Psoas muscle (tissue), 8 donors: Measurements from ENCODE around the gene NUP98. TPM values are rescaled to one million over a fixed set of nuclear protein-coding genes. Genes with fewer than 3 reads are reported as not detected.

Source experiments
- ATAC-seq, 4 donors: fragments of 200-7000 bp; cut with Tn5 transposase; one replicate each; pipeline ENCODE4 v1.9.1; 2020; ENCODE audit warnings: moderate library complexity in 3 of 4, mild to moderate bottlenecking in 2 of 4
- DNase-seq, 2 donors: peaks; one replicate each; pipeline ENCODE4 v3.0.0-alpha.2; 2020
- H3K27ac ChIP-seq: fragments of 200-600 bp; one replicate; pipeline ENCODE4 v1.8.0; 2022
- H3K27me3 ChIP-seq, 3 donors: fragments of 200-600 bp in 1 of 3; one replicate each; pipeline versions ENCODE4 v1.6.1 to v1.8.0; 2013 to 2022; ENCODE audit warnings: low read length in 2 of 3, mild to moderate bottlenecking in 2 of 3, moderate library complexity in 1 of 3; ENCODE audit not compliant: insufficient read depth in 3 of 3
- H3K36me3 ChIP-seq, 2 donors: fragments of 200-600 bp in 1 of 2; one replicate each; pipeline versions ENCODE4 v1.6.1 to v1.8.0; 2013 to 2022; ENCODE audit warnings: low read depth in 1 of 2, mild to moderate bottlenecking in 1 of 2, moderate library complexity in 1 of 2; ENCODE audit not compliant: insufficient read depth in 1 of 2
- H3K4me1 ChIP-seq: fragments of 200-600 bp; one replicate; pipeline ENCODE4 v1.8.0; 2022
- H3K4me3 ChIP-seq: fragments of 200-600 bp; one replicate; pipeline ENCODE4 v1.8.0; 2022; ENCODE audit warnings: mild to moderate bottlenecking
- H3K9me3 ChIP-seq: fragments of 200-600 bp; one replicate; pipeline ENCODE4 v1.8.0; 2022
- CTCF ChIP-seq: fragments of 200-600 bp; IDR thresholded peaks from one replicate; pipeline ENCODE4 v1.8.0; 2022; ENCODE audit warnings: antibody characterized with exemption
- WGBS, 3 donors: extraction: QIAGEN DNeasy Blood & Tissue Kit; methylation state at CpG; one replicate each; pipeline versions ENCODE4 v1.1.6 to v1.1.7; 2013; 5-methylcytosine and 5-hydroxymethylcytosine counted together
- intact Hi-C, 2 donors: fragments of 100-400 bp; cut with DNase I; formaldehyde crosslinking; loops; one replicate each; pipeline versions ENCODE4 v1.11.0 to v1.14.2; 2022
- polyA plus RNA-seq, 3 donors: library from polyadenylated mRNA; stranded (reverse); fragments of 200-250 nt; gene quantifications; one replicate each; pipeline ENCODE4 v1.2.3, GENCODE V29; 2013
- total RNA-seq, 4 donors: library from RNA; stranded (reverse); fragmentation: NEBNext Ultra II Directional in 2 of 4; extraction: Animal tissue kit (Norgen Biotek cat#: 25700) in 2 of 4; gene quantifications; one replicate each; pipeline versions ENCODE4 v1.2.1 to v1.2.4, GENCODE V29; 2021 to 2023
- donor health status: healthy with polysubstance abuse.
- donor health status: DM: no; HTN: no; CAD: no; lungs with moderate emphysema.
- donor health status: Bipolar disorder and iron deficiency.
- donor health status: healthy.
- donor health status: DM: yes; HTN: yes; CAD: no.
- donor health status: DM: no; HTN: no; CAD: no.
- donor health status: DM: no; HTN: no; CAD: no.
- donor health status: DM: yes; HTN: yes; CAD: no.

Gene NUP98
- total and polyA plus RNA-seq, 7 donors: 25.9 to 85.1 (median 59.3) TPM

- peaks cover 3% of the 10 kb centered on the region for H3K4me1 ChIP-seq
- ATAC-seq: no peak
- H3K36me3 ChIP-seq: peaks cover 0 to 3% of the 10 kb centered on the region in 2 donors
- no peak for DNase-seq
- intact Hi-C loops: loop anchor here in 1 of 2 donors (2.0 kb wide), 1 partner anchor 42 kb away; the partner anchor contains the start of gene RHOG
- TF ChIP-seq CTCF: no peak
- H3K9me3 ChIP-seq: no peaks in the 10 kb centered on the region
- H3K4me3 ChIP-seq: no peak overlapping the region
- no peak overlapping the region for H3K27ac ChIP-seq
- no peaks in the 10 kb centered on the region for H3K27me3 ChIP-seq
- 89 to 95% (median 94%) methylated on average over 9 of the region's 9 CpGs for WGBS, 3 donors
Measured at GRCh38 chr11:3799143-3799542, 1.8 kb upstream of the NUP98 start.

- intact Hi-C loops: no loop called here
- Histone ChIP-seq H3K27me3 (no peaks in the 10 kb centered on the region), H3K27ac (peak overlapping the region; percentile 95), H3K36me3 (peaks cover 2 to 26% of the 10 kb centered on the region in 2 donors), H3K9me3 (no peaks in the 10 kb centered on the region), H3K4me3 (peak overlapping the region; percentile 90), H3K4me1 (peaks cover 3% of the 10 kb centered on the region)
- ATAC-seq: peak; percentile 46 to 63 (median 51)
- TF ChIP-seq CTCF: no peak
- no peak for DNase-seq
- 0 to 1% (median 1%) methylated on average over 22 to 26 of the region's 26 CpGs for WGBS, 3 donors
Measured at GRCh38 chr11:3796801-3797328, 489 bp downstream of the NUP98 start.

- peak overlapping the region; percentile 90 for H3K4me3 ChIP-seq
- WGBS, 3 donors: 7 to 12% (median 9%) methylated on average over 14 of the region's 14 CpGs
- intact Hi-C loops: no loop called here
- no peaks in the 10 kb centered on the region for H3K27me3 ChIP-seq
- no peak for ATAC-seq
- no peak for TF ChIP-seq CTCF
- H3K27ac ChIP-seq: peak overlapping the region; percentile 95
- H3K4me1 ChIP-seq: peaks cover 3% of the 10 kb centered on the region
- DNase-seq: no peak
- peaks cover 2 to 31% of the 10 kb centered on the region in 2 donors for H3K36me3 ChIP-seq
- no peaks in the 10 kb centered on the region for H3K9me3 ChIP-seq
Measured at GRCh38 chr11:3796346-3796745, 1.0 kb downstream of the NUP98 start.

GRCh38 chr11:3796002-3796311, 1.4 kb downstream of the NUP98 start:
- no peak for DNase-seq
- H3K4me3 ChIP-seq: peak overlapping the region; percentile 90
- H3K4me1 ChIP-seq: peaks cover 3% of the 10 kb centered on the region
- no peak for ATAC-seq
- H3K9me3 ChIP-seq: no peaks in the 10 kb centered on the region
- H3K27ac ChIP-seq: peak overlapping the region; percentile 95
- no peak for TF ChIP-seq CTCF
- H3K27me3 ChIP-seq: no peaks in the 10 kb centered on the region
- intact Hi-C loops: no loop called here
- peaks cover 2 to 35% of the 10 kb centered on the region in 2 donors for H3K36me3 ChIP-seq
- WGBS, 3 donors: 41 to 52% (median 41%) methylated on average over 6 of the region's 6 CpGs
